NCI-H82 treated with DMSO at 0.1 percent for 48 hours (cell line): ENCODE results near the gene MLN.
A peak's percentile ranks its signal among the peaks of the same experiment; 100 is the strongest.

Experiments used
- DNase-seq: peaks from one replicate; lab custom pipeline; 2025; ENCODE audit not compliant: unreplicated experiment; lab: John Stamatoyannopoulos, UW

MLN gene

DNA sequence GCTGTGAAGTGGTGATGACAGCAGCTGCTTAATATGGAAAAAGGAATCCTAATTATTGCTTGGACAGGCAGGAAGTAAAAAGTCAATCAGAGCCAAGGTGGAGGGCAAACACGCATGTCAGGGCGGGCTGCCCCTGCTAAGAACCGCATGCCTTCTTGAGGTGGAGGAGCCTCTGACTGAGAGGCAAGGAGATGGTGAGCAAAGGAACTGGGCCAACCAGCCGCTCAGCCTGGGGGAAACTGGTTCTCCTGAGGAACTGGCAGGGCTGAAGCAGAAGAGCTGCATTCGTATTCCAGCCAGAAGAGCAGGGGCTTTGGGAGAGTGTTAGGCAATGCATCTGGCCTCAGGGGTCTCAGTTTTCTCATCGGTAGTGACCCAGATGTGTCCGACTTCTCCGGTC, 13.1 kb upstream of the MLN start:
- no peak for DNase-seq

- peak; percentile 83 for DNase-seq
Observed at GRCh38 chr6:33815854-33816253, 12.1 kb upstream of the MLN start.

- DNase-seq, result no peak
Observed at GRCh38 chr6:33813990-33814985, 10.5 kb upstream of the MLN start.

GRCh38 chr6:33813246-33813904, 9.6 kb upstream of the MLN start:
- DNase-seq, result no peak

- peak; percentile 62 for DNase-seq
Observed at GRCh38 chr6:33812669-33813068, 8.9 kb upstream of the MLN start.

DNA sequence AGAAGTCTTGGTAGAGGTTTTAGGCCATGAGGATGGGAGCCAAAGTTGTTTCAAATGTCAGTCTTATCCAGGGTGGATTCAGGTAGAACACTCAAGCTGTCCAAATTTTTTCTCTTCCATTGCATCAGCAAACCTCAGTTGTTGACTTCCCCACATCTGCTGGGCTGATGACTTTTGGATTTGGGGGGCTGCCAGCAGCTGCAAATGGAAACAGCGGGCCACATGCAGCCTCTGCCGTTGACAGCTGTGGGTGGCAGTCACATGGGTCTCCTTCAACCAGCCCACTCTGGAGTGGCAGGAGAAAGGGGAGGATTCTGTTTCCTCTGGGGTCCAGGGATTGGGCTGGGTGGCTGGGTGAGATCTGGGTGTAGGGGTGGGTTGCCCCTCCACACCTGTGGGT, 5.8 kb upstream of the MLN start:
- no peak for DNase-seq

DNA sequence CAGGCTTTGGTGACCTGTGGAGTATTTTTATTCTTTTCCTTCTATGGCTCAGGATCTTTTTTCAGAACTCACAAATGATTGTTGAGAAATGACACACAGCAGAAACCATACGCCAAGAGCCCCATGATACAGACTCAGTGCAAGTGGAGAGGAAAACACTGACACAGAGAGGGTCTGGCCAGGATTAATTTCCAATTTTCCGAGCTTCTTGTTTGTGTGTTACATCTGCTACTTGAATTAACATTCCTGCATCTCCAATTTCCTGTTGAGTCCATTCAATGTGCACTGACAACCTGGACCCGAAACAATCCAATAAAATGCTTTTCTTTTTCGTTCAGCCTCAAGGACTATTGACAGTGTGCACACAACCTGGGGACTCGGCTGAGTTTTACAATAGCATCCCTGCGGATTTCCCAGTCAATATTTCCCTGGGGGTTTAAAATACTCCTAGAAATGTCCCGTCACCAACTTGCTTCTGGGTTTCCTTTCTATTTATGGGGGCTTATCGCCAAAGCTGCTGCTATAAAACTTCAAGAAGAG, 4.9 kb upstream of the MLN start:
- no peak for DNase-seq

DNA sequence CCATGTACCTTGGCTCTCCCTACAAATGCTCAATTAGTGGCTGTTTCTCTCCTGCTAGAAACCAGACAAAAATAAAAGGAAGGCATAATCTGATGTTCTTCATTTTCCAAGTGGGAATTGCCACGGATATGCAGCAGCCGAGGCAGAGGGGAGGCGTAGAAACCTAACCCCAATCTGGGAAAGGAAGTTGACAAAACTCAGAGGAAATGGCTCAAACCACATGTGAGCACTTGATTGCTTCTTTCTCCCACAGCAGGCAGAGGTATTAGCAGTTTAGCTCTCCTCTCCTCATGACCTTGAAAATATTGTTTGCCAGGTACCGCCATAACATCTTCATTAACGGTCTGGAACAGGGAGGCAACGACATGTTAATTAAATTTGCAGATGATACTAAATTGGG, 3.8 kb upstream of the MLN start:
- DNase-seq, result no peak

- DNase-seq, result no peak
Observed at GRCh38 chr6:33806841-33807240, 3.0 kb upstream of the MLN start.

DNA sequence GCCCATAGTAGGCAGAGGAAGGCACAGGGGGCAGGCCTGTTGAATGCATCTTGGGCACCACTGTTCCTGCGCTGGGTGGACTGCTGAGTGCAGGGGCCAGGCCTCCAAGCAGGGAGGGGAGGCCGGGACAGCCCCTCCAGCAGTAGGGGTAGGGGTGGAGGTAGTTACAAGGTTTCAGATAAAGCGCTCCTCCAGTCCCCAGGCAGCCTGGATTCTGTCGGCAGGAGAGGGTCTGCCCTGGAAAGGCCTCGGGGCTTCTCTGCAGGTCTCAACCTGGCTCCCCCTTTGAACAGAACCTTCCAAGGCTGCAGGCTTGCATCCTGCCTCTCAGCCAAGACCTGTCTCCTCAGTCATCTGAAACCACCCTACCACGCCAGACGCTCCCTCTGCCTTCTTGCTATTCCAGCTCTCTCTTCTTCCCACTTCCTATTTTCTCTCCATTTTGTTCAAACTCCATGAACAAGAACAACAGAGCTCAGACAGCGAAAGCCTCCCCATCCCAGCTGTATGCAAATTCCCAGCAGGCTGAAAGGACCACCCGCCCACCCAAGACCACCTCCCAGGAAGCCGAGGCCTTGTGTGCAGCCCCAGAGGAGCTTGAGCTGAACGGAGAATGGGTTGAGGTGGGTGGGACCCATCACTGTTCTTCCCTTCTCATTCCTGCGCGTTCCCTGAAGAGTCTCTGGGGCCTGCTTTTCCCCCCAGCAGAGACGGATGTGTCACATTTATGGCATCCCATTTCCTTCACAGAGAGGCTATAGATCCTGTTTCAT, 1.4 kb downstream of the MLN start:
- DNase-seq, result no peak

DNA sequence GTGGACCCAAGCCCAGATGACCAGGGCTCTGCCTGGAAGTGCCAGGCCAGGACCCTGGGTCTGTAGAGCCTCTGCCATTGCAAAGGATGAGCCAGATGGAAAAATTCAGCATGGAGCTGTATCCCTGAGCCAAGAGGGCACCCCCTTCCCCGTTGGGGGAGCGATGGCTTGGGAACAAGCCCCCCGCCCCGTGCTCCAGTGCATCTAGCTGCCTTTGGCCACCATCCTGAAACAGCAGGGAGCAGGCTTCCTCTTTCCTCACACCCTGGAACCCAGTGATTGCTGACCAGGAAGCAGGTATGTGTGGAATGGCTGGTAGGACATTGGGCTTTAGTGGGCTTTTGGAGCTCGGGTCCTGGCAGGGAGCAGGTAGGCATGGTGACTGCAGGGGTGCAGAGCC, 2.2 kb downstream of the MLN start:
- no peak for DNase-seq

DNA sequence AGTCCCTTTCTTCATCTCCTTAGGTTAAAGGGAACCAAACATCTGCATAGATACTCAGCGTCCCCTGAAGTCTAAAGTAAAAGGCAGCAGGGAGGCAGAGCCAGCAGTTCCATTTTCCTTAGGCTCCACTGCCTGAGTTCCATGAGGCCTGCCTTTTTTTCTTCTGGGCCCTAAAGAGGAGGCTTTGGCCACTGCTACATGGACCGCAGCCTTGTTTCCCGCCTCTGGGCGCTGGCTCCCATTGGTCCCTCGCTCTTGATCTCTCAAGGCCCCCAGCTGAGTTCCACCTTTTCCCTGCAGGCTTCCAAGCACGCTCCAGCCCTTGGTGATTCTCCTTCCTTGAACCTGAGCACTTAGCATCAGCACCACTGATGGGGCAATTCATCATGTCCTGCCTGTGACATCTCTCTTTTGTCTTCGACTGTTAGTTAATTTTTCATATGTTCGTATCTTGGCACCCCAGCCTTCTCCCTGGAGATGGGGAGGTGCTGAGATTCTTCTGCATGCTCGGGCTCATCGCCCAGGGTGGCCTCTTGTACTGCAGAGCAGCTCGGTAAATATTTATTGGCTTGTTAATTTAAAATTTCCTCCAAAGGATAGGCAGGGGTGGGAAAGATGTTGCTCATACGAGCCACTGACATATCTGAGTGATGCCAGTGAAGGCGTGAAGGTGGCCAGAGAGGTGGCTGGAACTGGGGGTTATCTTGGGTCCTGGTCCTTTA, 3.4 kb downstream of the MLN start:
- no peak for DNase-seq

- DNase-seq, result no peak
Observed at GRCh38 chr6:33799454-33800113, 4.2 kb downstream of the MLN start.

- DNase-seq, result no peak
Observed at GRCh38 chr6:33798343-33798848, 5.4 kb downstream of the MLN start.

- DNase-seq, result no peak
Observed at GRCh38 chr6:33797626-33798342, 6.0 kb downstream of the MLN start.

DNA sequence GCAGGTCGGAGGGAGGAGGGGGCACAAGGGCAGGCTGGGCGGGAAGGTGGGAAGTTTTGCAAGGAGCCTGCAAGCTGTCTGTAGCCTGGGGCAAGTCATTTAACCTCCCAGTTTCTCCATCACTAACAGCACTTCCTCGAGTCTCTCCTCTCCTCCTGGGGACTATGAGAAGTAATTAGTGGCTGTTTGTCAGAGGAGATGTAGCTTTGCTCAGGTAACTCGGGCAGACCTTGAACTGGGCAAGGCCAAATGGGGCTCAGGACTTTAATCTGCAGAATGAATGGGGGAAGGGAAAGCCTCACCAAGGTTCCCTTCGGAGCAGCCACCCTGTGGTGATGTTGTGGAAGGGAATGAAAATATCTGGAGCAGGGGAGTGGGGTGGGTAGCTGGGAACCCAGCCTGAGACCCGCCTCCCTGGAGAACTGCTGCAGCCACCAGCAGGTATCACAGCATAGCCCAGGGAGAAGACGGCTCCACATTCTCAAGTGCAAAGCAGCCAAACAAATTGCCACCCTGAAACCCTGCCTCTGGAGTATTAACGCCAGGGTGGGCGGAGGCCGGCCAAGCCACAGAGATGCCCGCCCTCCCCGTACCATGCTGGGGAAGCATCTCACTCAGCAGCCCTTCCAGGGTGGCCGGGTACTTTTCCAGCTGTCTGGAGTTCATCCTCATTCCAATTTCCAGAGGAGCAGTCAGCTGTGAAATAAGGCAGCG, 8.7 kb downstream of the MLN start:
- peak; percentile 25 for DNase-seq

GRCh38 chr6:33792981-33793380, 10.8 kb downstream of the MLN start:
- DNase-seq, result no peak

DNA sequence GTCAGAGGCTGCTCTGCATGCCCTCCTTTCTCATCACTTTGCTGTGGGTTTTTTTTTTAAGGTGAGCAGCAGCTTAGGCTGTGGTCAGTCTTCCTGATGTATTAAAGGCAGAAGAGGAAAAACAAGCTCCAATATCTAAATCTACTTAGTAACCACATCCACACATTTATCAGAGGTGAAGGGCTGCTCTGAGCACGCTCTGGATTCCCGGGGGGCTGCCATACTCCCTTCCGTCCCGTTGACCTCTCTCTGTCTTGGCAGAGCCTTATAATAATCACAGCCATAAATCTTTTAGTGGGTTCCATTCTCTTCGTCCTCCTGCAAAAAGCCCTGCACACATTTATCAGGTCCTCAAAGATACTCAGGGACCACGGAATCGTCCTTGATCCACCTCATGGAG, 12.2 kb downstream of the MLN start:
- no peak for DNase-seq

DNA sequence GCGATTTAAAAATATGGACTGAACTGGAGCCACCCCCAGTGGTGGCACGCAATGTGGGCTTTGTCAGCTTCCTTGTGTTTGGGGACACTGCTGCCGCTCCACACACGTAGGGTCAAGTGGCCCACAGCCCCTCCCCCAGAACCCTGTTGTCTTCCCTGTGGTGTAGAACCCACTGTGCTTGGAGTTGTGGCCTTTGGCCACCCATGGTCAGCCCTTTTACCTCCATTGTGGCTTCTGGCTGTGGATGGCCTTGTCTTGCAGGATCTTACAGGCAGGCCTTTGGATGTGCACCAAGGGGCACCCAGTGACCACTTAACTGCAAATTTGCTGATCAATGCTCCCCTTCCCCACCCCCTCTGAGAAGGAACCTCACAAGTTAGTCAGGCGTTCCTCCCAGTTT, 12.9 kb downstream of the MLN start:
- DNase-seq, result no peak
